HepG2 (cell line): ENCODE data around the gene KBTBD2. TPM values are rescaled to one million over a fixed set of nuclear protein-coding genes. Genes with fewer than 3 reads are reported as not detected.

ENCODE experiments used
- ATAC-seq: fragments of 200-7000 bp; cut with Tn5 transposase; 3 replicates; pipeline ENCODE4 v1.9.1; 2020; ENCODE audit warnings: mild to moderate bottlenecking, moderate library complexity
- BruUV-seq: library from RNA; stranded (reverse); fragments of 400-500 nt; replicated peaks from 2 replicates; lab custom pipeline; 2021; lab: Mats Ljungman, UMichigan
- CTCF ChIA-PET: fragments of 300-600 bp; formaldehyde crosslinking; extraction: SDS; loops from one replicate; lab custom pipeline; 2021; ENCODE audit warnings: low total read pairs, inconsistent platforms, low intra/inter-chr PET ratio; lab: Yijun Ruan, JAX
- POLR2A ChIA-PET: fragments of 350-600 bp; sonication (Branson Sonifier 250); formaldehyde crosslinking; loops from one replicate; lab custom pipeline; 2020; ENCODE audit warnings: antibody characterized with exemption, inconsistent platforms; lab: Yijun Ruan, JAX
- DNase-seq: peaks from one replicate; pipeline ENCODE4 v3.0.0-alpha.2; 2015; ENCODE audit warnings: low spot score
- FAIRE-seq: peaks from 3 replicates; lab custom pipeline; 2011; peaks lifted over from hg19 to GRCh38; lab: Jason Lieb, UNC
- H2AFZ ChIP-seq: one replicate; pipeline ENCODE4 v1.6.1; 2011; ENCODE audit warnings: low read length, inconsistent platforms
- H3K27ac ChIP-seq: fragments of 300-600 bp; 3 replicates; pipeline ENCODE4 v1.8.0; 2011; ENCODE audit warnings: mixed run types, mild to moderate bottlenecking, mixed read lengths, low read length, inconsistent platforms; ENCODE audit not compliant: insufficient read depth; ENCODE audit errors: extremely low read length
- H3K27me3 ChIP-seq, 2 experiments: fragments of 200-600 bp in 1 of 2; 2 replicates in 1 of 2; 3 replicates in 1 of 2; pipeline versions ENCODE4 v1.6.0 to v1.8.0; 2011; ENCODE audit warnings: low read length in 2 of 2, mild to moderate bottlenecking in 2 of 2, moderate library complexity in 2 of 2, inconsistent platforms in 1 of 2; ENCODE audit not compliant: insufficient read depth in 2 of 2, control insufficient read depth in 1 of 2
- H3K36me3 ChIP-seq, 2 experiments: fragments of 200-600 bp in 1 of 2; replicated peaks in 1 of 2; 2 replicates in 1 of 2; 3 replicates in 1 of 2; pipeline versions ENCODE4 v1.5.1 to v1.8.0; 2011; ENCODE audit warnings: low read length in 2 of 2, inconsistent platforms in 1 of 2; ENCODE audit not compliant: insufficient read depth in 2 of 2, control insufficient read depth in 1 of 2
- H3K4me1 ChIP-seq: 2 replicates; pipeline ENCODE4 v1.5.1; 2012; ENCODE audit warnings: low read length, inconsistent platforms; ENCODE audit not compliant: insufficient read depth
- H3K4me2 ChIP-seq: 2 replicates; pipeline ENCODE4 v1.6.0; 2011; ENCODE audit warnings: low read depth, low read length, inconsistent platforms
- H3K4me3 ChIP-seq, 3 experiments: fragments of 200-600 bp in 1 of 3; sonication (generic), shearing (Covaris generic) in 1 of 3; replicated peaks in 1 of 3; 2 replicates each; pipeline ENCODE4 v1.5.1; 2011 to 2016; ENCODE audit warnings: low read length in 3 of 3, inconsistent platforms in 2 of 3, low read depth in 2 of 3, mild to moderate bottlenecking in 2 of 3, control low read depth in 1 of 3, mixed read lengths in 1 of 3; ENCODE audit not compliant: insufficient read depth in 1 of 3
- H3K79me2 ChIP-seq: one replicate; pipeline ENCODE4 v1.6.1; 2011; ENCODE audit warnings: low read length, inconsistent platforms; ENCODE audit not compliant: insufficient read depth
- H3K9ac ChIP-seq: 2 replicates; pipeline ENCODE4 v1.6.0; 2011; ENCODE audit warnings: mild to moderate bottlenecking, low read depth, low read length, inconsistent platforms; ENCODE audit not compliant: insufficient read depth
- H3K9me3 ChIP-seq: 2 replicates; pipeline ENCODE4 v1.5.1; 2012; ENCODE audit warnings: mild to moderate bottlenecking, low read length
- H4K20me1 ChIP-seq: 2 replicates; pipeline ENCODE4 v1.6.0; 2011; ENCODE audit warnings: inconsistent platforms, mild to moderate bottlenecking, low read length, moderate library complexity; ENCODE audit not compliant: insufficient read depth
- CTCF ChIP-seq: sonication (generic); formaldehyde crosslinking; IDR thresholded peaks from 2 replicates; pipeline ENCODE4 v1.5.0; 2020; ENCODE audit warnings: mild to moderate bottlenecking, missing genetic modification reagents, moderate library complexity
- FOXO4 ChIP-seq: sonication (generic); formaldehyde crosslinking; conservative IDR thresholded peaks from 2 replicates; pipeline ENCODE4 v1.8.1; 2023; ENCODE audit warnings: missing genetic modification reagents
- JDP2 ChIP-seq: sonication (generic); formaldehyde crosslinking; IDR thresholded peaks from 2 replicates; pipeline ENCODE4 v1.8.1; 2022; ENCODE audit warnings: missing genetic modification reagents, borderline replicate concordance
- KDM5B ChIP-seq: sonication (generic); formaldehyde crosslinking; IDR thresholded peaks from 2 replicates; pipeline ENCODE4 v1.4.0; 2020; ENCODE audit warnings: missing genetic modification reagents, mild to moderate bottlenecking, borderline replicate concordance
- PHF8 ChIP-seq: sonication (generic); formaldehyde crosslinking; IDR thresholded peaks from 2 replicates; pipeline ENCODE4 v1.5.0; 2020; ENCODE audit warnings: missing genetic modification reagents
- POLR2G ChIP-seq: fragments of 200-400 bp; formaldehyde crosslinking; IDR thresholded peaks from 2 replicates; pipeline ENCODE4 v1.6.1; 2018; ENCODE audit warnings: mild to moderate bottlenecking, low read depth, low read length, moderate library complexity
- RBM22 ChIP-seq: fragments of 200-400 bp; formaldehyde crosslinking; optimal IDR thresholded peaks from 2 replicates; pipeline ENCODE3; 2017; ENCODE audit warnings: mild to moderate bottlenecking, low read length, moderate library complexity
- RFX3 ChIP-seq: IDR thresholded peaks from 2 replicates; pipeline ENCODE4 v1.6.1; 2016; ENCODE audit warnings: missing biosample characterization, missing genetic modification reagents
- SMYD3 ChIP-seq: sonication (generic); formaldehyde crosslinking; IDR thresholded peaks from 2 replicates; pipeline ENCODE4 v1.8.1; 2023; ENCODE audit warnings: mild to moderate bottlenecking, missing genetic modification reagents
- STAG1 ChIP-seq: sonication (generic); formaldehyde crosslinking; IDR thresholded peaks from 2 replicates; pipeline ENCODE4 v1.4.0; 2020; ENCODE audit warnings: missing genetic modification reagents
- ZEB1 ChIP-seq: IDR thresholded peaks from 2 replicates; pipeline ENCODE4 v1.6.1; 2012; ENCODE audit warnings: mild to moderate bottlenecking, low read depth, inconsistent platforms; ENCODE audit not compliant: insufficient replicate concordance
- ZFP82 ChIP-seq: sonication (generic); formaldehyde crosslinking; IDR thresholded peaks from 2 replicates; pipeline ENCODE4 v1.5.1; 2020; ENCODE audit warnings: mild to moderate bottlenecking, missing genetic modification reagents, borderline replicate concordance
- ZNF207 ChIP-seq: fragments of 450-650 bp; IDR thresholded peaks from 2 replicates; pipeline ENCODE4 v1.6.1; 2016; ENCODE audit warnings: antibody characterized with exemption, borderline replicate concordance
- ZNF331 ChIP-seq: sonication (generic); formaldehyde crosslinking; IDR thresholded peaks from 2 replicates; pipeline ENCODE4 v1.4.0; 2020; ENCODE audit warnings: missing genetic modification reagents
- ZNF430 ChIP-seq: sonication (generic); formaldehyde crosslinking; IDR thresholded peaks from 2 replicates; pipeline ENCODE4 v1.9.0; 2021; ENCODE audit warnings: mild to moderate bottlenecking, missing genetic modification reagents
- ZNF451 ChIP-seq: sonication (generic); formaldehyde crosslinking; IDR thresholded peaks from 2 replicates; pipeline ENCODE4 v1.5.0; 2020; ENCODE audit warnings: mild to moderate bottlenecking, missing genetic modification reagents
- ZNF768 ChIP-seq: sonication (generic); formaldehyde crosslinking; IDR thresholded peaks from 2 replicates; pipeline ENCODE4 v1.4.0; 2020; ENCODE audit warnings: missing genetic modification reagents
- WGBS: methylation state at CpG from one replicate; pipeline ENCODE4 v1.1.6; 2017; ENCODE audit warnings: low lambda C conversion rate; 5-methylcytosine and 5-hydroxymethylcytosine counted together
- in situ Hi-C: cut with HindIII; loops from 2 replicates; pipeline ENCODE4 v1.10.0; 2017; ENCODE audit warnings: low pct_unique_long_range_greater_than_20kb; ENCODE audit not compliant: extremely low pct_ligation_motif_present
- intact Hi-C: fragments of 100-400 bp; cut with micrococcal nuclease; formaldehyde crosslinking; loops from one replicate; pipeline ENCODE4 v1.10.0; 2022; ENCODE audit not compliant: unreplicated experiment
- polyA plus RNA-seq, 8 experiments: library from polyadenylated mRNA; depleted of rRNA in 3 of 8; stranded (reverse) in 7 of 8; unstranded in 1 of 8; fragments of >200 nt; fragmentation: Illumina TruSeq in 4 of 8; extraction: Trizol in 4 of 8; gene quantifications; 2 replicates each; pipeline versions ENCODE4 v1.2.1 to v1.2.3, GENCODE V29; 2011 to 2016; ENCODE audit warnings: low read depth in 4 of 8, missing spikeins in 1 of 8, mixed read lengths in 1 of 8; ENCODE audit not compliant: insufficient read depth in 1 of 8
- total RNA-seq, 5 experiments: library from RNA; depleted of rRNA; stranded (reverse); fragments of >200 nt; fragmentation: Illumina TruSeq; extraction: Trizol; gene quantifications; 2 replicates each; pipeline ENCODE4 v1.2.3, GENCODE V29; 2016; ENCODE audit warnings: low read depth in 1 of 5

The KBTBD2 gene
- total and polyA plus RNA-seq, 2 of the 13 experiments (the other 11 are each of a cell fraction or from before 2014, with no cell fraction given) = 24.0 to 25.2 TPM

DNA sequence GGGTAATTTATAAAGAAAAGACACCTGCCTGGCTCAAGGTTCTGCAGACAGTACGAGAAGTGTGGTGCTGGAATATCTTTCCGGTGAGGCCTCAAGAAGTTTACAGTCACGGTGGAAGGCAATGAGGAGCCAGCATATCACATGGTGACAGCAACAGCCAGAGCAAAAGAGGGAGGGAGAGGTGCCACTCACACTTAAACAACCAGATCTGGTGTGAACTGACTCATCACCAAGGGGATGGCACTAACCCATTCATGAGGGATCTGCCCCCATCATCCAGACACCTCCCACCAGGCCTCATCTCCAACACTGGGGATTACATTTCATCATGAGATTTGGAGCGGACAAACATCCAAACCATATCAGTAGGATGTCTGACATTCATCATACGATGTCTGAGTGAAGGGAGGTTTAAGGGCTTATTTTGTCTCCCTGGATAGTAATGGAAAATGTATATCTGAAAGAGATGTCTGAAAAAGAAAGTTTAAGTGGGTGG is 23.5 kb upstream of the KBTBD2 start:
- 94% methylated on average over 5 of the region's 5 CpGs for WGBS
- no peak for ATAC-seq
- Histone ChIP-seq H3K27me3 (no peaks in the 10 kb centered on the region), H3K4me1 (peaks cover 7% of the 10 kb centered on the region), H3K9ac (no peak overlapping the region), H2AFZ (no peak overlapping the region), H3K9me3 (no peaks in the 10 kb centered on the region), H4K20me1 (no peaks in the 10 kb centered on the region), H3K27ac (no peak overlapping the region), H3K4me2 (no peak overlapping the region), H3K4me3 (no peak overlapping the region), H3K36me3 (peaks cover 6 to 16% of the 10 kb centered on the region in 2 experiments; a peak in 4 of 5 replicates), H3K79me2 (no peaks in the 10 kb centered on the region)
- intact Hi-C loops (no loop called here), in situ Hi-C loops (no loop called here)
- ChIA-PET CTCF (no interaction called here), POLR2A (no interaction called here)
- no peak for DNase-seq
- TSS peak; percentile 23 for BruUV-seq
- no peak for TF ChIP-seq ZFP82 (CRISPR knock-in tag)
- TF ChIP-seq RBM22 = peak; percentile 47
- no peak for TF ChIP-seq FOXO4 (CRISPR knock-in tag)
- no peak for TF ChIP-seq ZEB1
- TF ChIP-seq POLR2G = 0 out of 2 replicates have a peak, but pooled peaks have one; percentile 11
- TF ChIP-seq SMYD3 = no peak
- FAIRE-seq = no peak

DNA sequence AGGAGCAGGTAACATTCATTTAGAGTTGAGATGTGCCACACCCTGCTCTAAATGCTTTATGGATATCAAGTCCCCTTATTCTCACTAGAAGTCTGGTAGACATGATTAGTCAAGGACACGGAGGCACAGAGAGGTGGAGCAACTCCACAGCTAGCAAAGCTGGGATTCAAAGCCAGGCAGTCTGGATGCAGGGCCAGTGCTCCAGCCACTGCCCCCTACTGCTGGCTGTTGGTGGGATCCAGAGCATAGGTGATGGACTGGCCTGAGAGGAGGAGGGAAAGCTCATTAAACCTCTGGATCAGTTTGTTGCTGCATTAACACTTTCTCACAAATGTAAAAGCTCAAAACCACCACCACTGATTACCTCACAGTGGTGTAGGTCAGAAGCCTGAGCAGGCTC is 22.6 kb upstream of the KBTBD2 start:
- CTCF ChIA-PET = no interaction called here
- no peak overlapping the region for H3K27ac ChIP-seq

More for the DNA sequence above, 22.6 kb upstream of the KBTBD2 start:
- Histone ChIP-seq H3K27me3 (no peaks in the 10 kb centered on the region), H4K20me1 (no peaks in the 10 kb centered on the region), H3K4me3 (no peak overlapping the region), H3K79me2 (no peaks in the 10 kb centered on the region), H3K36me3 (peaks cover 6 to 16% of the 10 kb centered on the region in 2 experiments; a peak in 3 of 5 replicates), H2AFZ (no peak overlapping the region), H3K9ac (no peak overlapping the region), H3K4me1 (peaks cover 12% of the 10 kb centered on the region), H3K4me2 (no peak overlapping the region), H3K9me3 (no peaks in the 10 kb centered on the region)
- DNase-seq = no peak
- WGBS = 100% methylated on average over 1 of the region's 1 CpG
- intact Hi-C loops (no loop called here), in situ Hi-C loops (no loop called here)
- FAIRE-seq = peak; percentile 32
- POLR2A ChIA-PET = no interaction called here
- TF ChIP-seq PHF8 (CRISPR knock-in tag) = no peak
- peak; percentile 28 for TF ChIP-seq STAG1 (CRISPR knock-in tag)
- no peak for TF ChIP-seq ZNF331 (CRISPR knock-in tag)
- no peak for TF ChIP-seq KDM5B (CRISPR knock-in tag)
- TF ChIP-seq RFX3 = no peak
- 0 out of 2 replicates have a peak, but pooled peaks have one; percentile 10 for TF ChIP-seq CTCF (CRISPR knock-in tag)
- TF ChIP-seq ZNF207 = no peak
- no peak for TF ChIP-seq ZNF430 (CRISPR knock-in tag)
- no peak for TF ChIP-seq JDP2 (CRISPR knock-in tag)
- peak; percentile 42; the same call in 1 of the 2 replicates for TF ChIP-seq ZNF768 (CRISPR knock-in tag)
- TF ChIP-seq ZNF451 = no peak
- peak; percentile 85 for ATAC-seq
- no TSS peak for BruUV-seq
